OCI-LY3 (cell line): ENCODE results near the gene LIPC.

Experiments
- EZH2phosphoT487 ChIP-seq: fragments of 200-600 bp; shearing (Covaris generic); IDR thresholded peaks from 2 replicates; pipeline ENCODE4 v1.6.1; 2018; ENCODE audit warnings: antibody characterized with exemption, mixed run types, low read depth
- TF ChIP-seq, protein P1 (sequence below): fragments of 200-600, 300-600 bp; sonication (generic); IDR thresholded peaks from 2 replicates; pipeline ENCODE4 v1.5.1; 2014; ENCODE audit warnings: antibody characterized with exemption, low read length, low read depth

DNA sequence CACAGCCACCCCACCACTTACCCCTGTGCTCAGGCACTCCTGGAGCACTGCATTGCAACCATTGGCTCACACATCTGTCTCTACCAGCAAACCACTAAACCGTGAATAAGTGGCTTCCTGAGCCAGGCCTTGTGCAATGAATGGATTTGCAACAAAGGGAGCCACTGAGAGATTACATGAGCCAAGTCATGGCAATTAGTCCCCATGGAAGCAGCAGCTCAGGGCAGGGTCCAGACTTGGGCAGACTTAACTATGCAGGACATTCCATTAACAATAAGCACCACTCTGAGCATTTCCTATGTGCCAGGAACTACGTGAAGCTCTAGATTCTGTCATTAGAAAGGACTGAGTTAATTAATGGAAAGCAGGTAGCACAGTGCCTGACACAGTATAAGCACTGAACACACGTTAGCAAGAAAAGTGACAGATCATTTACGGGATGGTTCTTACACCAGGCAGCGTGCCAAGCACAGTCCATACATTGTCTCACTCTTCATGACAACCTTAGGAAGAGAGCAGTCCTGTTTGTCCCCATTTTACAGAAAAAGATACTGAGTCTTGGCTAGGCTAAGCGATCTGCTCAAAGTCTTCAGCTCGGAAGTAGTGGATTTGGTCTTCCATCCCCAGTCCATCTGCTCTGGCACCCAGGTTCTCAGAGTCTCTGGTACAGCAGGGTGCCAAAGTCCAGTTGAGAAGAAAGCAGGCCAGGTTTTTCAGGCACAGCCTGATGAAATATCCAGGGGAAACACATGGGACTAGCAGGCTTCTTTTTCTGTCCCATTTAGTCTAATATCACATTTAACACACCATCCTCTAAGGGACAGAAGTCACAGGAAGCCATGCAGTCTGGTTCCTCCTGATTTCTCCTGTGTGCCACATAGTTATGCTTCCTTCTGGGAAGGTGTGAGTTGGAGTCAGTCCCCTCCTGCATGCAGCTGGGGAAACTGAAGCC is 44.1 kb downstream of the LIPC start:
- TF ChIP-seq, protein P1, sequence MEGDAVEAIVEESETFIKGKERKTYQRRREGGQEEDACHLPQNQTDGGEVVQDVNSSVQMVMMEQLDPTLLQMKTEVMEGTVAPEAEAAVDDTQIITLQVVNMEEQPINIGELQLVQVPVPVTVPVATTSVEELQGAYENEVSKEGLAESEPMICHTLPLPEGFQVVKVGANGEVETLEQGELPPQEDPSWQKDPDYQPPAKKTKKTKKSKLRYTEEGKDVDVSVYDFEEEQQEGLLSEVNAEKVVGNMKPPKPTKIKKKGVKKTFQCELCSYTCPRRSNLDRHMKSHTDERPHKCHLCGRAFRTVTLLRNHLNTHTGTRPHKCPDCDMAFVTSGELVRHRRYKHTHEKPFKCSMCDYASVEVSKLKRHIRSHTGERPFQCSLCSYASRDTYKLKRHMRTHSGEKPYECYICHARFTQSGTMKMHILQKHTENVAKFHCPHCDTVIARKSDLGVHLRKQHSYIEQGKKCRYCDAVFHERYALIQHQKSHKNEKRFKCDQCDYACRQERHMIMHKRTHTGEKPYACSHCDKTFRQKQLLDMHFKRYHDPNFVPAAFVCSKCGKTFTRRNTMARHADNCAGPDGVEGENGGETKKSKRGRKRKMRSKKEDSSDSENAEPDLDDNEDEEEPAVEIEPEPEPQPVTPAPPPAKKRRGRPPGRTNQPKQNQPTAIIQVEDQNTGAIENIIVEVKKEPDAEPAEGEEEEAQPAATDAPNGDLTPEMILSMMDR = no peak
- TF ChIP-seq EZH2phosphoT487 = no peak
